GM12878 (cell line): Measurements from ENCODE around the gene NCMAP. TPM values are rescaled to one million over a fixed set of nuclear protein-coding genes. Genes with fewer than 3 reads are reported as not detected.

ENCODE experiments used
- ATAC-seq: fragments of 200-7000 bp; cut with Tn5 transposase; 3 replicates; pipeline ENCODE4 v1.9.1; 2020; ENCODE audit warnings: mild to moderate bottlenecking, moderate library complexity
- BruUV-seq: library from RNA; stranded (reverse); fragments of 400-500 nt; replicated peaks from 2 replicates; lab custom pipeline; 2021; lab: Mats Ljungman, UMichigan
- CTCF ChIA-PET: fragments of 300-600 bp; sonication (Branson Sonifier 250); formaldehyde crosslinking; extraction: SDS; loops from one replicate; lab custom pipeline; 2021; ENCODE audit warnings: inconsistent platforms; lab: Yijun Ruan, JAX
- POLR2A ChIA-PET: fragments of 350-600 bp; formaldehyde crosslinking; extraction: SDS; loops from one replicate; lab custom pipeline; 2021; ENCODE audit warnings: inconsistent platforms; lab: Charles Lee
- RAD21 ChIA-PET: fragments of 300-600 bp; sonication (Branson Sonifier 250); formaldehyde crosslinking; loops from one replicate; lab custom pipeline; 2023; ENCODE audit warnings: antibody characterized with exemption; ENCODE audit not compliant: unreplicated experiment; lab: Charles Lee
- SMC1A ChIA-PET: fragments of 300-600 bp; sonication (Branson Sonifier 250); formaldehyde crosslinking; loops from one replicate; lab custom pipeline; 2023; ENCODE audit not compliant: unreplicated experiment, uncharacterized antibody; lab: Charles Lee
- DNase-seq: peaks from one replicate; pipeline ENCODE4 v3.0.0-alpha.2; 2011; ENCODE audit warnings: low read depth, low spot score
- FAIRE-seq: peaks from 3 replicates; lab custom pipeline; 2011; peaks lifted over from hg19 to GRCh38; lab: Jason Lieb, UNC
- H2AFZ ChIP-seq: 2 replicates; pipeline ENCODE4 v1.6.0; 2011; ENCODE audit warnings: low read depth, low read length, control low read depth; ENCODE audit not compliant: control insufficient read depth
- H3K27ac ChIP-seq: 2 replicates; pipeline ENCODE4 v1.5.1; 2011; ENCODE audit warnings: control low read depth; ENCODE audit not compliant: control insufficient read depth, insufficient read depth
- H3K27me3 ChIP-seq, 2 experiments: replicated peaks in 1 of 2; 2 replicates each; pipeline versions ENCODE4 v1.6.0 to v1.6.1; 2011; ENCODE audit warnings: low read length in 1 of 2; ENCODE audit not compliant: control insufficient read depth in 2 of 2, insufficient read depth in 2 of 2
- H3K36me3 ChIP-seq, 2 experiments: 2 replicates each; pipeline ENCODE4 v1.5.1; 2011; ENCODE audit warnings: low read length in 1 of 2; ENCODE audit not compliant: control insufficient read depth in 2 of 2, insufficient read depth in 2 of 2
- H3K4me1 ChIP-seq: 2 replicates; pipeline ENCODE4 v1.6.1; 2011; ENCODE audit warnings: mild to moderate bottlenecking, low read length, moderate library complexity, mixed read lengths; ENCODE audit not compliant: control insufficient read depth, insufficient read depth
- H3K4me2 ChIP-seq: 2 replicates; pipeline ENCODE4 v1.6.0; 2011; ENCODE audit warnings: control low read depth; ENCODE audit not compliant: control insufficient read depth, insufficient read depth
- H3K4me3 ChIP-seq: fragments of 200-600 bp; sonication (generic); 2 replicates; pipeline ENCODE4 v1.5.1; 2016
- H3K79me2 ChIP-seq: 2 replicates; pipeline ENCODE4 v1.6.0; 2011; ENCODE audit warnings: low read length; ENCODE audit not compliant: control insufficient read depth, insufficient read depth
- H3K9ac ChIP-seq: 2 replicates; pipeline ENCODE4 v1.8.0; 2011; ENCODE audit warnings: low read length, control low read depth, mixed read lengths; ENCODE audit not compliant: control insufficient read depth, insufficient read depth
- H3K9me3 ChIP-seq: replicated peaks from 3 replicates; pipeline ENCODE4 v1.5.1; 2011; ENCODE audit warnings: mild to moderate bottlenecking, low read length; ENCODE audit not compliant: control insufficient read depth, insufficient read depth
- H4K20me1 ChIP-seq: 2 replicates; pipeline ENCODE4 v1.6.0; 2011; ENCODE audit not compliant: control insufficient read depth, insufficient read depth
- ASH2L ChIP-seq: fragments of 300-600, 200-600 bp; sonication (generic); IDR thresholded peaks from 2 replicates; pipeline ENCODE4 v1.6.1; 2017; ENCODE audit warnings: low read depth, mild to moderate bottlenecking, borderline replicate concordance
- BRCA1 ChIP-seq: IDR thresholded peaks from 2 replicates; pipeline ENCODE4 v1.6.1; 2011; ENCODE audit warnings: low read depth, low read length, improper control_type of control experiment
- E4F1 ChIP-seq: fragments of 450-650 bp; IDR thresholded peaks from 2 replicates; pipeline ENCODE4 v1.6.1; 2018; ENCODE audit warnings: borderline replicate concordance, mild to moderate bottlenecking; ENCODE audit not compliant: partially characterized antibody
- ESRRA ChIP-seq: IDR thresholded peaks from 2 replicates; pipeline ENCODE4 v1.6.1; 2012; ENCODE audit warnings: mild to moderate bottlenecking, low read length, improper control_type of control experiment
- FOS ChIP-seq: IDR thresholded peaks from 3 replicates; pipeline ENCODE4 v1.6.1; 2011; ENCODE audit warnings: borderline replicate concordance; ENCODE audit not compliant: insufficient read length; ENCODE audit errors: extremely low read depth
- GABPA ChIP-seq: IDR thresholded peaks from 2 replicates; pipeline ENCODE4 v1.6.1; 2014; ENCODE audit warnings: antibody characterized with exemption, low read depth, mild to moderate bottlenecking, inconsistent platforms
- HDAC2 ChIP-seq: fragments of 200-600 bp; sonication (generic); IDR thresholded peaks from 2 replicates; pipeline ENCODE4 v1.6.1; 2017
- JUNB ChIP-seq: IDR thresholded peaks from 2 replicates; pipeline ENCODE4 v1.6.1; 2016; ENCODE audit warnings: antibody characterized with exemption, mild to moderate bottlenecking
- MTA3 ChIP-seq: IDR thresholded peaks from 2 replicates; pipeline ENCODE4 v1.6.1; 2012; ENCODE audit warnings: low read length, inconsistent platforms, borderline replicate concordance
- MXI1 ChIP-seq: fragments of 150-350 bp; IDR thresholded peaks from 2 replicates; pipeline ENCODE4 v1.6.1; 2011; ENCODE audit warnings: low read depth, mild to moderate bottlenecking, inconsistent platforms, low read length, improper control_type of control experiment
- NFYA ChIP-seq: IDR thresholded peaks from 2 replicates; pipeline ENCODE4 v1.6.1; 2011; ENCODE audit warnings: low read depth, mild to moderate bottlenecking, low read length, improper control_type of control experiment, borderline replicate concordance
- NR2F1 ChIP-seq: fragments of 450-650 bp; conservative IDR thresholded peaks from 2 replicates; pipeline ENCODE4 v1.6.1; 2017; ENCODE audit warnings: mild to moderate bottlenecking
- SPI1 ChIP-seq: IDR thresholded peaks from 2 replicates; pipeline ENCODE4 v1.6.1; 2011; ENCODE audit warnings: low read depth, mild to moderate bottlenecking, low read length, moderate library complexity, borderline replicate concordance; ENCODE audit not compliant: insufficient read depth
- SUZ12 ChIP-seq: fragments of 200-600 bp; sonication (generic); IDR thresholded peaks from one replicate; pipeline ENCODE4 v1.6.1; 2018; ENCODE audit warnings: antibody characterized with exemption, mild to moderate bottlenecking; ENCODE audit not compliant: unreplicated experiment
- TARDBP ChIP-seq: IDR thresholded peaks from 2 replicates; pipeline ENCODE4 v1.6.1; 2016; ENCODE audit warnings: borderline replicate concordance
- TBL1XR1 ChIP-seq: IDR thresholded peaks from 2 replicates; pipeline ENCODE4 v1.6.1; 2012; ENCODE audit warnings: low read depth, low read length, improper control_type of control experiment
- USF1 ChIP-seq: IDR thresholded peaks from 2 replicates; pipeline ENCODE4 v1.6.1; 2011; ENCODE audit warnings: borderline replicate concordance, low read depth, mild to moderate bottlenecking, moderate library complexity, mixed read lengths, low read length; ENCODE audit not compliant: insufficient read depth; ENCODE audit errors: extremely low read length
- ZBTB33 ChIP-seq: fragments of 450-650 bp; IDR thresholded peaks from 2 replicates; pipeline ENCODE4 v1.6.1; 2017; ENCODE audit warnings: mild to moderate bottlenecking
- ZNF384 ChIP-seq: IDR thresholded peaks from 2 replicates; pipeline ENCODE4 v1.6.1; 2012; ENCODE audit warnings: low read depth, mild to moderate bottlenecking, low read length, improper control_type of control experiment, borderline replicate concordance
- WGBS: methylation state at CpG from one replicate; pipeline ENCODE4 v1.1.6; 2016; ENCODE audit warnings: low lambda C conversion rate; ENCODE audit not compliant: insufficient replicate concordance, insufficient coverage; ENCODE audit errors: missing lambda C conversion rate; 5-methylcytosine and 5-hydroxymethylcytosine counted together
- in situ Hi-C: fragments of 300-500 bp; cut with MboI; formaldehyde crosslinking; loops from 9 replicates; pipeline ENCODE4 v1.14.3; 2018; ENCODE audit warnings: mixed read lengths
- intact Hi-C: fragments of 100-400 bp; cut with micrococcal nuclease; formaldehyde crosslinking; loops from one replicate; pipeline ENCODE4 v1.14.2; 2022; ENCODE audit not compliant: unreplicated experiment
- polyA plus RNA-seq, 11 experiments: library from polyadenylated mRNA; depleted of rRNA in 4 of 11; unstranded in 6 of 11; stranded (reverse) in 5 of 11; fragments of >200 nt; fragmentation: Nextera tagmentation in 4 of 11; fragmentation: Illumina TruSeq in 1 of 11; extraction: Ambion mirVana in 4 of 11; extraction: Trizol in 1 of 11; gene quantifications; 1 replicate in 1 of 11; 2 replicates in 10 of 11; pipeline versions ENCODE4 v1.2.1 to v1.2.3, GENCODE V29; 2011 to 2016; ENCODE audit warnings: inconsistent platforms in 2 of 11, missing spikeins in 2 of 11, low read depth in 1 of 11
- total RNA-seq, 4 experiments: library from RNA; depleted of rRNA in 3 of 4; stranded (reverse); fragments of >200 nt in 3 of 4; fragmentation: Illumina TruSeq in 1 of 4; extraction: Trizol in 1 of 4; gene quantifications; 2 replicates each; pipeline versions ENCODE4 v1.2.1 to v1.2.3, GENCODE V29; 2013 to 2021

The NCMAP gene
- total and polyA plus RNA-seq, 10 of the 15 experiments (the other 5 are each of a cell fraction or from before 2014, with no cell fraction given), result not detected

GRCh38 chr1:24652382-24652781, 96.5 kb downstream of the NCMAP start (continued):
- TF ChIP-seq BRCA1 (no peak), FOS (no peak)

DNA sequence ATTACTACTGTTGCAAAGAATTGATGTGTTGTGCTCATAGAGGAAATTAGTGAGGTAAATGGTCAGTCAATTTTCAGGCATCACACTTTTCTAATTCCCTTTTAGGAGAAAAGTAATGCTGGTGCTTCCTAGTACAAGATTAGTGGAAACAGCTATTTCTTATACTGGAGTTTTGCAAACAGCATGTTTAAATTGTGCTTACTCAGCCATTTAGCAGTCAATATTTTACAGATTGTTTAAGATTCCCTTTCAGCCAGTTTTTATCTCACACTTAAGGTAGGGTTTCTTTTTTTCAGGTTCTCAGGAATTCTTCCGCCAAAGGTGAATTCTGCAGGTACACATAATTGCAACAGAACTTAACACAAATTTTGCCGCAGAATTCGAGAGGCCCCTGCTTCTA, 98.1 kb downstream of the NCMAP start:
- peaks cover 6% of the 10 kb centered on the region for H3K79me2 ChIP-seq
- DNase-seq (no peak), ATAC-seq (no peak), FAIRE-seq (no peak)
- ChIA-PET CTCF (interaction anchor here (0.9 to 2.2 kb wide), 4 partner anchors 17 to 181 kb away, joined by 3 to 8 read pairs (median 5); partner anchors contain the start of gene CLIC4), RAD21 (interaction anchor here (1.4 to 3.3 kb wide), 2 partner anchors 34 to 177 kb away, joined by 4 to 10 read pairs; no protein-coding TSS in a partner anchor), POLR2A (no interaction called here), SMC1A (interaction anchor here (0.9 to 2.8 kb wide), 6 partner anchors 8 to 188 kb away, joined by 3 to 8 read pairs (median 4); no protein-coding TSS in a partner anchor)
- H3K27ac ChIP-seq, result no peak overlapping the region
- BruUV-seq, result no TSS peak
- H3K4me1 ChIP-seq, result no peaks in the 10 kb centered on the region
- no peaks in the 10 kb centered on the region for H4K20me1 ChIP-seq
- H3K27me3 ChIP-seq, result no peaks in the 10 kb centered on the region
- 98% methylated on average over 3 of the region's 3 CpGs for WGBS
- no peak overlapping the region for H3K9ac ChIP-seq
- H3K36me3 ChIP-seq, result peaks cover 14 to 62% of the 10 kb centered on the region in 2 experiments
- in situ Hi-C loops (no loop called here), intact Hi-C loops (no loop called here)
- no peak overlapping the region for H3K4me2 ChIP-seq
- H3K9me3 ChIP-seq, result no peaks in the 10 kb centered on the region
- no peak overlapping the region for H2AFZ ChIP-seq
- H3K4me3 ChIP-seq, result no peak overlapping the region
- no peak for TF ChIP-seq MTA3
- TF ChIP-seq NFYA, result no peak
- no peak for TF ChIP-seq ZNF384
- TF ChIP-seq TBL1XR1, result no peak
- TF ChIP-seq NR2F1, result no peak
- no peak for TF ChIP-seq ESRRA
- TF ChIP-seq SPI1, result no peak
- no peak for TF ChIP-seq SUZ12
- TF ChIP-seq HDAC2, result no peak
- no peak for TF ChIP-seq ASH2L
- TF ChIP-seq USF1, result no peak
- no peak for TF ChIP-seq ZBTB33
- no peak for TF ChIP-seq GABPA
- no peak for TF ChIP-seq TARDBP
- no peak for TF ChIP-seq JUNB
- no peak for TF ChIP-seq MXI1
- no peak for TF ChIP-seq E4F1
